Adrenal gland (tissue), 12 donors: ENCODE results near the gene HDAC11. TPM values are rescaled to one million over a fixed set of nuclear protein-coding genes. Genes with fewer than 3 reads are reported as not detected.

Experiments used
- DNase-seq, 7 donors: peaks; one replicate each; pipeline ENCODE4 v3.0.0-alpha.2; 2019 to 2020
- H3K27ac ChIP-seq, 5 donors: fragments of 200-600 bp; sonication (generic) in 4 of 5; 1 replicate in 3 of 5; 2 replicates in 2 of 5; pipeline versions ENCODE4 v1.5.1 to v1.8.0; 2016 to 2020; ENCODE audit warnings: mild to moderate bottlenecking in 1 of 5
- H3K27me3 ChIP-seq: fragments of 200-600 bp; 2 replicates; pipeline ENCODE4 v1.8.0; 2021
- H3K36me3 ChIP-seq, 2 donors: fragments of 200-600 bp; replicated peaks in 1 of 2; 1 replicate in 1 of 2; 2 replicates in 1 of 2; pipeline versions ENCODE4 v1.5.1 to v1.8.0; 2018 to 2022
- H3K4me1 ChIP-seq, 2 donors: fragments of 200-600 bp; replicated peaks in 1 of 2; 1 replicate in 1 of 2; 2 replicates in 1 of 2; pipeline versions ENCODE4 v1.5.1 to v1.8.0; 2018 to 2021
- H3K4me3 ChIP-seq, 4 donors: fragments of 200-600 bp; sonication (generic) in 3 of 4; one replicate each; pipeline ENCODE4 v1.5.1; 2016 to 2018
- H3K9me3 ChIP-seq, 3 donors: fragments of 200-600 bp; sonication (generic) in 1 of 3; replicated peaks in 1 of 3; 1 replicate in 2 of 3; 2 replicates in 1 of 3; pipeline versions ENCODE4 v1.5.1 to v1.8.0; 2016 to 2021
- CTCF ChIP-seq, 6 experiments: fragments of 450-650 bp in 4 of 6; fragments of 200-600 bp in 2 of 6; sonication (generic) in 1 of 6; IDR thresholded peaks; 1 replicate in 5 of 6; 2 replicates in 1 of 6; pipeline versions ENCODE4 v1.5.1 to v1.8.0; 2016 to 2021; ENCODE audit warnings: antibody characterized with exemption in 6 of 6, mild to moderate bottlenecking in 2 of 6, moderate library complexity in 1 of 6
- POLR2A ChIP-seq, 2 donors: fragments of 450-650 bp; IDR thresholded peaks; one replicate each; pipeline ENCODE4 v1.6.1; 2017; ENCODE audit warnings: antibody characterized with exemption in 2 of 2, mild to moderate bottlenecking in 2 of 2, moderate library complexity in 1 of 2
- WGBS, 4 donors: extraction: QIAGEN DNeasy Blood & Tissue Kit in 2 of 4; methylation state at CpG; one replicate each; pipeline versions ENCODE4 v1.1.5 to v1.1.7; 2013 to 2017; 5-methylcytosine and 5-hydroxymethylcytosine counted together
- intact Hi-C, 2 donors: fragments of 100-400 bp; cut with DNase I; formaldehyde crosslinking; loops; one replicate each; pipeline versions ENCODE4 v1.14.1 to v1.15.0; 2022 to 2023
- polyA plus RNA-seq, 3 donors: library from polyadenylated mRNA; stranded (reverse); fragments of 200-250 nt in 2 of 3; fragments of 350-450 nt in 1 of 3; fragmentation: Illumina TruSeq in 1 of 3; extraction: RNeasy Lipid Tissue Mini Kit (QIAGEN cat#74804) in 1 of 3; gene quantifications; one replicate each; pipeline ENCODE4 v1.2.3, GENCODE V29; 2013 to 2014
- total RNA-seq, 9 donors: library from RNA; depleted of rRNA in 4 of 9; stranded (reverse); fragments of >200 nt in 4 of 9; fragments of 120-200 nt in 1 of 9; fragmentation: NEBNext Ultra II Directional in 1 of 9; extraction: Animal tissue kit (Norgen Biotek cat#: 25700) in 1 of 9; gene quantifications; one replicate each; pipeline versions ENCODE4 v1.1.0 to v1.2.4, GENCODE V29; 2013 to 2023
- donor health status: healthy with polysubstance abuse.
- donor health status: Bipolar disorder and iron deficiency.
- donor health status: DM: yes; HTN: yes; CAD: no.
- donor health status: DM: no; HTN: no; CAD: no.
- donor health status: DM: no; HTN: no; CAD: no.
- donor health status: DM: yes; HTN: yes; CAD: no.

The HDAC11 gene
- total and polyA plus RNA-seq, 12 donors: 6.9 to 58.0 (median 15.9) TPM

- DNase-seq: no peak
- Histone ChIP-seq H3K9me3 (no peaks in the 10 kb centered on the region), H3K36me3 (no peaks in the 10 kb centered on the region), H3K27me3 (no peaks in the 10 kb centered on the region), H3K4me1 (peaks cover 4 to 11% of the 10 kb centered on the region in 2 donors), H3K27ac (no peak overlapping the region), H3K4me3 (no peak overlapping the region)
- 77 to 86% (median 78%) methylated on average over 6 of the region's 6 CpGs for WGBS, 4 donors
- TF ChIP-seq CTCF (IDR thresholded peaks at IDR 0.05) (no peak), POLR2A (IDR thresholded peaks at IDR 0.05) (no peak)
- intact Hi-C loops: no loop called here
Measured at GRCh38 chr3:13477943-13478342, 2.2 kb upstream of the HDAC11 start.

GRCh38 chr3:13479332-13479581 is 849 bp upstream of the HDAC11 start:
- Histone ChIP-seq H3K9me3 (no peaks in the 10 kb centered on the region), H3K27ac (peak overlapping the region; percentile 41 to 91 (median 85)), H3K4me1 (peaks cover 4 to 11% of the 10 kb centered on the region in 2 donors), H3K36me3 (no peaks in the 10 kb centered on the region), H3K27me3 (no peaks in the 10 kb centered on the region), H3K4me3 (peak overlapping the region; percentile 61 to 93 (median 78))
- DNase-seq: peak in 5 of 7 donors; percentile 36 to 70 (median 48)
- intact Hi-C loops: no loop called here
- TF ChIP-seq CTCF (IDR thresholded peaks at IDR 0.05): no peak
- TF ChIP-seq POLR2A (IDR thresholded peaks at IDR 0.05): no peak
- 1 to 2% (median 2%) methylated on average over 11 to 13 of the region's 13 CpGs; no CpG with 5 or more reads in 1 of the 4 donors for WGBS, 4 donors

- peak overlapping the region in 2 of 5 donors; percentile 89 to 91 for H3K27ac ChIP-seq
- H3K9me3 ChIP-seq: no peaks in the 10 kb centered on the region
- intact Hi-C loops: no loop called here
- H3K4me1 ChIP-seq: peaks cover 13 to 21% of the 10 kb centered on the region in 2 donors
- peak overlapping the region in 2 of 4 donors; percentile 61 to 66 for H3K4me3 ChIP-seq
- no peak for TF ChIP-seq CTCF (IDR thresholded peaks at IDR 0.05)
- 20 to 68% (median 43%) methylated on average over 14 to 69 of the region's 70 CpGs for WGBS, 4 donors
- H3K27me3 ChIP-seq: no peaks in the 10 kb centered on the region
- H3K36me3 ChIP-seq: no peaks in the 10 kb centered on the region
- DNase-seq: peak in 5 of 7 donors; percentile 27 to 69 (median 40)
Measured at GRCh38 chr3:13480340-13481318, 523 bp downstream of the HDAC11 start.

- TF ChIP-seq CTCF (IDR thresholded peaks at IDR 0.05) (no peak), POLR2A (IDR thresholded peaks at IDR 0.05) (no peak)
- Histone ChIP-seq H3K4me1 (peaks cover 16 to 25% of the 10 kb centered on the region in 2 donors), H3K27me3 (no peaks in the 10 kb centered on the region), H3K9me3 (no peaks in the 10 kb centered on the region), H3K36me3 (no peaks in the 10 kb centered on the region), H3K4me3 (no peak overlapping the region), H3K27ac (peak overlapping the region in 1 of 5 donors; percentile 49)
- intact Hi-C loops: no loop called here
- 91 to 94% (median 91%) methylated on average over 10 of the region's 10 CpGs for WGBS, 4 donors
- DNase-seq: peak in 1 of 7 donors; percentile 84
Measured at GRCh38 chr3:13482106-13482690, 2.1 kb downstream of the HDAC11 start.
